HEK293 (cell line): Measurements from ENCODE around the gene UGT2B7.

ENCODE experiments used
- CTCF ChIP-seq: fragments of 450-650 bp; formaldehyde crosslinking; IDR thresholded peaks from 2 replicates; pipeline ENCODE4 v1.5.1; 2016; ENCODE audit warnings: missing biosample characterization, missing genetic modification characterization
- SETDB1 ChIP-seq: IDR thresholded peaks from one replicate; pipeline ENCODE4 v1.6.1; 2017; ENCODE audit warnings: mild to moderate bottlenecking, low read length, moderate library complexity, mixed read lengths; ENCODE audit not compliant: insufficient read length
- SP2 ChIP-seq: fragments of 450-650 bp; formaldehyde crosslinking; IDR thresholded peaks from 2 replicates; pipeline ENCODE4 v1.5.1; 2016; ENCODE audit warnings: missing biosample characterization, missing genetic modification characterization
- ZBTB8A ChIP-seq: fragments of 450-650 bp; formaldehyde crosslinking; IDR thresholded peaks from 2 replicates; pipeline ENCODE4 v1.5.1; 2016; ENCODE audit warnings: missing biosample characterization, missing genetic modification characterization
- ZNF175 ChIP-seq: fragments of 450-650 bp; formaldehyde crosslinking; IDR thresholded peaks from 2 replicates; pipeline ENCODE4 v1.5.1; 2016; ENCODE audit warnings: missing biosample characterization, missing genetic modification characterization
- ZNF274 ChIP-seq, 2 experiments: fragments of 200-500 bp in 1 of 2; fragments of 450-650 bp in 1 of 2; sonication (Bioruptor generic) in 1 of 2; formaldehyde crosslinking in 1 of 2; IDR thresholded peaks; 2 replicates each; pipeline versions ENCODE4 v1.5.1 to v1.6.1; 2014 to 2016; ENCODE audit warnings: borderline replicate concordance in 1 of 2, inconsistent platforms in 1 of 2, low read length in 1 of 2, missing biosample characterization in 1 of 2, missing genetic modification characterization in 1 of 2
- ZNF324 ChIP-seq: fragments of 450-650 bp; formaldehyde crosslinking; IDR thresholded peaks from 2 replicates; pipeline ENCODE4 v1.5.1; 2016; ENCODE audit warnings: missing biosample characterization, missing genetic modification characterization
- ZNF404 ChIP-seq: fragments of 450-650 bp; formaldehyde crosslinking; IDR thresholded peaks from 2 replicates; pipeline ENCODE4 v1.5.1; 2017; ENCODE audit warnings: missing biosample characterization, missing genetic modification characterization
- ZNF621 ChIP-seq: fragments of 450-650 bp; formaldehyde crosslinking; IDR thresholded peaks from 2 replicates; pipeline ENCODE4 v1.5.1; 2017; ENCODE audit warnings: missing biosample characterization, missing genetic modification characterization
- ZNF639 ChIP-seq: fragments of 450-650 bp; formaldehyde crosslinking; IDR thresholded peaks from 2 replicates; pipeline ENCODE4 v1.5.1; 2016; ENCODE audit warnings: missing biosample characterization, missing genetic modification characterization
- ZNF692 ChIP-seq: fragments of 450-650 bp; formaldehyde crosslinking; IDR thresholded peaks from 2 replicates; pipeline ENCODE4 v1.5.1; 2016; ENCODE audit warnings: missing biosample characterization, missing genetic modification characterization
- ZNF76 ChIP-seq: fragments of 450-650 bp; formaldehyde crosslinking; IDR thresholded peaks from 2 replicates; pipeline ENCODE4; 2016; ENCODE audit warnings: low read depth, missing biosample characterization, missing genetic modification characterization, borderline replicate concordance
- ZNF768 ChIP-seq: fragments of 450-650 bp; formaldehyde crosslinking; IDR thresholded peaks from 2 replicates; pipeline ENCODE4 v1.5.1; 2018; ENCODE audit warnings: missing biosample characterization, mild to moderate bottlenecking, missing genetic modification characterization

- TF ChIP-seq CTCF (no peak), ZNF76 (no peak), ZNF274 (IDR thresholded peaks at IDR 0.05; ENCODE audit: low read length) (no peak), ZNF274 (tag by site-specific recombination; IDR thresholded peaks at IDR 0.05; ENCODE audit: borderline replicate concordance) (no peak), ZNF621 (tag by site-specific recombination) (no peak), ZNF404 (tag by site-specific recombination) (no peak), SP2 (no peak), ZBTB8A (tag by site-specific recombination) (no peak), ZNF175 (tag by site-specific recombination) (no peak), ZNF768 (no peak), ZNF639 (no peak), SETDB1 (no peak), ZNF692 (no peak), ZNF324 (no peak)
Observed at GRCh38 chr4:69096810-69097209, 536 bp downstream of the UGT2B7 start.
